Endothelial cell of umbilical vein (primary cell): ENCODE results near the gene DHDDS. TPM values are rescaled to one million over a fixed set of nuclear protein-coding genes. Genes with fewer than 3 reads are reported as not detected.

Source experiments
- BruUV-seq: library from RNA; stranded (reverse); fragments of 400-500 nt; replicated peaks from 2 replicates; lab custom pipeline; 2021; lab: Mats Ljungman, UMichigan
- CTCF ChIA-PET: fragments of 300-600, 350-600 bp; sonication (Branson Sonifier 250); formaldehyde crosslinking; loops from one replicate; lab custom pipeline; 2021; ENCODE audit warnings: antibody characterized with exemption, inconsistent platforms; lab: Charles Lee
- POLR2A ChIA-PET: fragments of 300-600, 350-600 bp; sonication (Branson Sonifier 250); formaldehyde crosslinking; loops from one replicate; lab custom pipeline; 2021; ENCODE audit warnings: antibody characterized with exemption, inconsistent platforms; lab: Charles Lee
- DNase-seq: peaks from one replicate; pipeline ENCODE4 v3.0.0-alpha.2; 2011; ENCODE audit warnings: low read depth, low spot score
- FAIRE-seq: peaks from 2 replicates; lab custom pipeline; 2011; peaks lifted over from hg19 to GRCh38; lab: Jason Lieb, UNC
- H2AFZ ChIP-seq: 2 replicates; pipeline ENCODE4 v1.6.0; 2012; ENCODE audit warnings: low read depth, low read length, control low read depth, inconsistent platforms
- H3K27ac ChIP-seq: 2 replicates; pipeline ENCODE4 v1.5.1; 2011; ENCODE audit warnings: low read depth, mild to moderate bottlenecking, control low read depth, low read length, moderate library complexity; ENCODE audit not compliant: insufficient read depth
- H3K27me3 ChIP-seq, 2 experiments: 2 replicates each; pipeline versions ENCODE4 v1.6.0 to v1.6.1; 2011; ENCODE audit warnings: low read length in 2 of 2, mixed read lengths in 1 of 2; ENCODE audit not compliant: control insufficient read depth in 2 of 2, insufficient read depth in 2 of 2
- H3K36me3 ChIP-seq, 2 experiments: 2 replicates in 1 of 2; 3 replicates in 1 of 2; pipeline ENCODE4 v1.5.1; 2011; ENCODE audit warnings: low read length in 2 of 2, mild to moderate bottlenecking in 1 of 2, moderate library complexity in 1 of 2; ENCODE audit not compliant: control insufficient read depth in 2 of 2, insufficient read depth in 2 of 2; ENCODE audit errors: extremely low read depth in 1 of 2
- H3K4me1 ChIP-seq: 3 replicates; pipeline ENCODE4 v1.5.1; 2011; ENCODE audit warnings: mild to moderate bottlenecking, low read length; ENCODE audit not compliant: control insufficient read depth, insufficient read depth; ENCODE audit errors: extremely low read depth
- H3K4me2 ChIP-seq: 2 replicates; pipeline ENCODE4 v1.6.1; 2011; ENCODE audit warnings: low read length, control low read depth, mixed read lengths; ENCODE audit not compliant: insufficient read depth
- H3K4me3 ChIP-seq, 3 experiments: fragments of 200-600 bp in 1 of 3; sonication (generic), shearing (Covaris generic) in 1 of 3; replicated peaks in 1 of 3; 2 replicates each; pipeline ENCODE4 v1.5.1; 2011 to 2016; ENCODE audit warnings: control low read depth in 3 of 3, low read length in 3 of 3, mild to moderate bottlenecking in 2 of 3, inconsistent platforms in 1 of 3, low read depth in 1 of 3, moderate library complexity in 1 of 3; ENCODE audit not compliant: insufficient read depth in 1 of 3
- H3K79me2 ChIP-seq: 2 replicates; pipeline ENCODE4 v1.6.0; 2012; ENCODE audit warnings: low read length, inconsistent platforms; ENCODE audit not compliant: control insufficient read depth, insufficient read depth
- H3K9ac ChIP-seq: replicated peaks from 2 replicates; pipeline ENCODE3; 2011; ENCODE audit warnings: low read length, control low read depth; ENCODE audit not compliant: insufficient read depth; ENCODE audit errors: extremely low read depth
- H3K9me1 ChIP-seq: replicated peaks from 3 replicates; pipeline ENCODE4 v1.6.0; 2011; ENCODE audit warnings: mild to moderate bottlenecking, low read length; ENCODE audit not compliant: control insufficient read depth, insufficient read depth; ENCODE audit errors: extremely low read depth
- H3K9me3 ChIP-seq: replicated peaks from 2 replicates; pipeline ENCODE4 v1.5.1; 2012; ENCODE audit warnings: low read length, inconsistent platforms; ENCODE audit not compliant: control insufficient read depth, insufficient read depth
- H4K20me1 ChIP-seq: replicated peaks from 2 replicates; pipeline ENCODE3; 2011; ENCODE audit warnings: mild to moderate bottlenecking, low read length; ENCODE audit not compliant: control insufficient read depth, insufficient read depth; ENCODE audit errors: extremely low read depth
- CTCF ChIP-seq, 2 donors: IDR thresholded peaks; 1 replicate in 1 of 2; 2 replicates in 1 of 2; pipeline ENCODE4 v1.5.1; 2011; ENCODE audit warnings: low read length in 2 of 2, mild to moderate bottlenecking in 2 of 2, moderate library complexity in 2 of 2, control low read depth in 1 of 2, inconsistent platforms in 1 of 2, low read depth in 1 of 2; ENCODE audit not compliant: insufficient read depth in 1 of 2; ENCODE audit errors: extremely low read depth in 1 of 2
- EZH2 ChIP-seq: IDR thresholded peaks from 2 replicates; pipeline ENCODE4 v1.6.1; 2012; ENCODE audit warnings: borderline replicate concordance, low read depth, mild to moderate bottlenecking, moderate library complexity, low read length, inconsistent platforms; ENCODE audit not compliant: severe bottlenecking
- FOS ChIP-seq: IDR thresholded peaks from 2 replicates; pipeline ENCODE4 v1.6.1; 2011; ENCODE audit warnings: mild to moderate bottlenecking, low read length, moderate library complexity, borderline replicate concordance; ENCODE audit not compliant: insufficient read depth
- GATA2 ChIP-seq: IDR thresholded peaks from 2 replicates; pipeline ENCODE4 v1.7.0; 2011; ENCODE audit warnings: low read depth, mild to moderate bottlenecking, moderate library complexity, mixed read lengths, low read length; ENCODE audit not compliant: insufficient read length, insufficient read depth
- JUN ChIP-seq: IDR thresholded peaks from 2 replicates; pipeline ENCODE4 v1.6.1; 2011; ENCODE audit warnings: borderline replicate concordance, low read depth; ENCODE audit not compliant: insufficient read length, insufficient read depth
- MYC ChIP-seq: IDR thresholded peaks from one replicate; pipeline ENCODE4 v1.6.1; 2011; ENCODE audit warnings: mild to moderate bottlenecking, low read depth, low read length
- POLR2A ChIP-seq: IDR thresholded peaks from 2 replicates; pipeline ENCODE4 v1.6.1; 2012; ENCODE audit warnings: low read depth, mild to moderate bottlenecking, control low read depth, low read length
- POLR2AphosphoS5 ChIP-seq: IDR thresholded peaks from 2 replicates; pipeline ENCODE4 v1.6.1; 2012; ENCODE audit warnings: low read depth, mild to moderate bottlenecking, control low read depth, low read length, moderate library complexity; ENCODE audit not compliant: insufficient read depth
- dilution Hi-C: fragments of 300-500 bp; cut with MboI; formaldehyde crosslinking; loops from one replicate; pipeline ENCODE4 v1.15.0; 2019; ENCODE audit warnings: low sequenced_read_pairs; ENCODE audit not compliant: extremely low pct_ligation_motif_present
- intact Hi-C: fragments of 100-400 bp; cut with micrococcal nuclease; formaldehyde crosslinking; loops from one replicate; pipeline ENCODE4 v1.10.0; 2022
- polyA plus RNA-seq, 4 experiments: library from polyadenylated mRNA; depleted of rRNA in 3 of 4; stranded (reverse) in 3 of 4; unstranded in 1 of 4; fragments of >200 nt; gene quantifications; 2 replicates each; pipeline versions ENCODE4 v1.2.1 to v1.2.3, GENCODE V29; 2011 to 2012; ENCODE audit warnings: missing spikeins in 1 of 4
- total RNA-seq: library from RNA; stranded (reverse); gene quantifications from 2 replicates; pipeline ENCODE4 v1.2.3, GENCODE V29; 2021
- TF ChIP-seq, protein P1 (sequence below): IDR thresholded peaks from 2 replicates; pipeline ENCODE4 v1.6.1; 2011; ENCODE audit not compliant: insufficient read depth, insufficient read length

The DHDDS gene
- total and polyA plus RNA-seq, 2 donors (not counting 3 experiments of a cell fraction or from before 2014, with no cell fraction given): 51.3 to 70.7 TPM

- intact Hi-C loops (no loop called here), dilution Hi-C loops (no loop called here)
- FAIRE-seq (no peak), DNase-seq (no peak)
- Histone ChIP-seq H3K79me2 (peaks cover 16% of the 10 kb centered on the region), H3K9me1 (no peaks in the 10 kb centered on the region), H3K27me3 (no peaks in the 10 kb centered on the region), H3K9me3 (no peaks in the 10 kb centered on the region), H4K20me1 (peaks cover 3% of the 10 kb centered on the region), H3K36me3 (peaks cover 21 to 31% of the 10 kb centered on the region in 2 experiments), H3K4me1 (peaks cover 11% of the 10 kb centered on the region), H3K9ac (no peak overlapping the region), H3K4me3 (no peak overlapping the region), H3K4me2 (no peak overlapping the region), H3K27ac (no peak overlapping the region), H2AFZ (no peak overlapping the region)
- TF ChIP-seq POLR2A (no peak), GATA2 (no peak), CTCF (IDR thresholded peaks at IDR 0.05; ENCODE audit: extremely low read depth in 1 of 2, insufficient read depth in 1 of 2, low read depth in 1 of 2, low read length in 2 of 2) (no peak), POLR2AphosphoS5 (no peak), EZH2 (no peak), MYC (no peak), FOS (no peak), JUN (no peak)
- TF ChIP-seq, protein P1, sequence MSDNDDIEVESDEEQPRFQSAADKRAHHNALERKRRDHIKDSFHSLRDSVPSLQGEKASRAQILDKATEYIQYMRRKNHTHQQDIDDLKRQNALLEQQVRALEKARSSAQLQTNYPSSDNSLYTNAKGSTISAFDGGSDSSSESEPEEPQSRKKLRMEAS: no peak
- no TSS peak for BruUV-seq
- POLR2A ChIA-PET: no interaction called here
- CTCF ChIA-PET: interaction anchor here (0.9 to 1.8 kb wide), 6 partner anchors 8 to 52 kb away, joined by 3 to 8 read pairs (median 4); no protein-coding TSS in a partner anchor
Measured at GRCh38 chr1:26469558-26469957, 37.4 kb downstream of the DHDDS start.
